ENCODE data around the gene COPZ1. TPM values are rescaled to one million over a fixed set of nuclear protein-coding genes. Genes with fewer than 3 reads are reported as not detected.

The COPZ1 gene
- total and polyA plus RNA-seq, 2 experiments from 2014 or later, result 149 to 170 TPM

GRCh38 chr12:54393207-54393609 is 68.3 kb downstream of the COPZ1 start:
- Histone ChIP-seq H2AFZ (no peak overlapping the region), H3K79me2 (ENCODE audit: insufficient read depth) (peaks cover 7% of the 10 kb centered on the region; the same call in 1 of the 2 replicates), H3K9me2 (ENCODE audit: insufficient read depth) (no peaks in the 10 kb centered on the region), H3K4me3 (no peak overlapping the region), H3K4me2 (ENCODE audit: unreplicated experiment) (no peak overlapping the region), H3K9me3 (ENCODE audit: low read depth) (no peaks in the 10 kb centered on the region), H3F3A (ENCODE audit: insufficient read depth) (peaks cover 63% of the 10 kb centered on the region), H4K20me1 (ENCODE audit: insufficient read depth) (no peaks in the 10 kb centered on the region), H3K27me3 (replicated peaks; ENCODE audit: insufficient read depth) (no peaks in the 10 kb centered on the region), H3K27ac (no peak overlapping the region), H3K36me3 (ENCODE audit: low read depth) (peaks cover 44% of the 10 kb centered on the region), H3K4me1 (ENCODE audit: insufficient read depth) (no peaks in the 10 kb centered on the region), H3K9ac (no peak overlapping the region)
- no peak for TF ChIP-seq EZH2 (IDR thresholded peaks at IDR 0.05; ENCODE audit: insufficient read depth, poor library complexity, severe bottlenecking)
- TF ChIP-seq EZH2phosphoT487 (IDR thresholded peaks at IDR 0.05; ENCODE audit: insufficient read depth, low read depth), result no peak
- in situ Hi-C loops (cut with MboI), result no loop called here
- no peak for DNase-seq
- WGBS, 2 experiments (ENCODE audit: low coverage in 1 of 2, low lambda C conversion rate in 2 of 2, missing lambda C conversion rate in 2 of 2), result 57 to 70% methylated on average over 3 to 6 of the region's 6 CpGs

DNA sequence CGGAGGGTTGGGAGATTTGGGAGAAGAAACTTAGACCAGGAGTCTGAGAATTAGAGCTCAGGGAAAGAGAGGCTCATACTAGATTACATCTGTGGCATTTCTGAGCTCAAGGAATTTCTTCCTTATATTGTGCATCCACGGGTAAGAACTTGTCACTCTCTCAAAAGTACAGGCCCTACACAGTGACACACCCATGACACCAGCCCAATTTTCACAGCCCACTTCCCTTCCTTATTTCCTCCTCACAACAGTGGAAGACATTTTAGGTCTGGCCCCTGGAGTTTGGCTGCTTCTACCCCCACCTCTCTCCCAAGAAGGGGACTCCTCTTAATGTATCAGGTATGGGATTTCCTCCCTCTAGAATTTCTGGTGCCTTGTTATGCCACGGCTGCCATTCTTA is 68.8 kb downstream of the COPZ1 start:
- Histone ChIP-seq H3K9ac (no peak overlapping the region), H3F3A (ENCODE audit: insufficient read depth) (peaks cover 66% of the 10 kb centered on the region), H3K4me3 (no peak overlapping the region), H3K27ac (peak overlapping the region; percentile 8; the same call in 1 of the 2 replicates), H2AFZ (no peak overlapping the region), H3K36me3 (ENCODE audit: low read depth) (peaks cover 47% of the 10 kb centered on the region), H3K9me2 (ENCODE audit: insufficient read depth) (no peaks in the 10 kb centered on the region), H3K27me3 (replicated peaks; ENCODE audit: insufficient read depth) (no peaks in the 10 kb centered on the region), H4K20me1 (ENCODE audit: insufficient read depth) (no peaks in the 10 kb centered on the region), H3K4me1 (ENCODE audit: insufficient read depth) (no peaks in the 10 kb centered on the region), H3K79me2 (ENCODE audit: insufficient read depth) (peaks cover 7% of the 10 kb centered on the region), H3K9me3 (ENCODE audit: low read depth) (no peaks in the 10 kb centered on the region), H3K4me2 (ENCODE audit: unreplicated experiment) (no peak overlapping the region)
- in situ Hi-C loops (cut with MboI), result no loop called here
- WGBS, 2 experiments (ENCODE audit: low coverage in 1 of 2, low lambda C conversion rate in 2 of 2, missing lambda C conversion rate in 2 of 2), result 45 to 57% methylated on average over 3 of the region's 3 CpGs
- DNase-seq, result no peak
- TF ChIP-seq EZH2phosphoT487 (IDR thresholded peaks at IDR 0.05; ENCODE audit: insufficient read depth, low read depth) (no peak), EZH2 (IDR thresholded peaks at IDR 0.05; ENCODE audit: insufficient read depth, poor library complexity, severe bottlenecking) (no peak)

DNA sequence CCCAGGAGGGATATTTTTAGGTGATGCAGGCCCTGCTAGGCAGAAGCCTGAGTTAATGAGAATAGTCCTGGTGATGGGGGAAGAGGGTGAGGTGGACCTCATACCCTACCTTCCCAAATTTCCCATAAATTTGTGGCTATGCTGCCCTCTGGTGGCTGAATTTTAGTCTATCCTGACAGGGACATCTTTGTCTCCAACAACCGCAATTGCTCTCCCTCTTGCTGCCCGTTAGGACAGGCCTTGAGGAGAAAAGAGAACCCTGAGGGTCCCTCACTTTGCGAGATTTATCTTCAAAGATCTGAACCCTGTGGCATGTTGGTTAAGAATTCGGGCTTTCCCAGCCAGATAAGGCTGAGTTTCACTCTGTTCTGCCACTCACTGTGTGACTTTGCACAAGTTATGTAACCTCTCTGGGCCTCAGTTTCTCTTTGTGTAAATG is 69.4 kb downstream of the COPZ1 start:
- Histone ChIP-seq H4K20me1 (ENCODE audit: insufficient read depth) (no peaks in the 10 kb centered on the region), H3K4me2 (ENCODE audit: unreplicated experiment) (no peak overlapping the region), H3K9me2 (ENCODE audit: insufficient read depth) (no peaks in the 10 kb centered on the region), H3K79me2 (ENCODE audit: insufficient read depth) (peaks cover 7% of the 10 kb centered on the region), H3K9ac (no peak overlapping the region), H3K9me3 (ENCODE audit: low read depth) (no peaks in the 10 kb centered on the region), H3K36me3 (ENCODE audit: low read depth) (peaks cover 52% of the 10 kb centered on the region), H3K27me3 (replicated peaks; ENCODE audit: insufficient read depth) (no peaks in the 10 kb centered on the region), H3K4me3 (no peak overlapping the region), H3K4me1 (ENCODE audit: insufficient read depth) (no peaks in the 10 kb centered on the region), H3F3A (ENCODE audit: insufficient read depth) (peaks cover 64% of the 10 kb centered on the region), H3K27ac (peak overlapping the region; percentile 8; the same call in 1 of the 2 replicates), H2AFZ (no peak overlapping the region)
- in situ Hi-C loops (cut with MboI), result no loop called here
- TF ChIP-seq EZH2 (IDR thresholded peaks at IDR 0.05; ENCODE audit: insufficient read depth, poor library complexity, severe bottlenecking), result no peak
- no peak for TF ChIP-seq EZH2phosphoT487 (IDR thresholded peaks at IDR 0.05; ENCODE audit: insufficient read depth, low read depth)
- peak; percentile 72 for DNase-seq
- WGBS, 2 experiments (ENCODE audit: low coverage in 1 of 2, low lambda C conversion rate in 2 of 2, missing lambda C conversion rate in 2 of 2), result 19 to 20% methylated on average over 4 of the region's 4 CpGs

DNA sequence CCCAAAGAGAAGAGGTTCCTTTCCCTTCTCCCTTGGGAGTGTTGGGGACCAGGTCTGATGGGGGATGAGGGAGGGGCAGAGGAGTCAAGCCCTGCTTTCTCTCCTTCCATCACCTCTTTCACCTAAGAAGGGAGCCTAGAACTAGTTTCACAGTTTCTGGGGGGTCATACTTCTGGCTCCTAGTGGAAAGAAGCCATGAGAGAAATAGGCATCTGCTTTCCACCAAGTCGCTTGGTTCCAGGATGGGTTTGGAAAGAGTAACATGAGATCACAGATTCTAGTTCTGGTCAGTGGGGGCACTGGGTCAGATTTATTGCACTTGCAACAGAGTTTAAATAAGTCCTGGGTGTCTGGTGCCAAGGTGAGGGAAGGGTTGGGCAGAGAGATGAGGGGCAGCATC is 70.1 kb downstream of the COPZ1 start:
- DNase-seq, result no peak
- no peak overlapping the region for H2AFZ ChIP-seq
- H3K9me3 ChIP-seq (ENCODE audit: low read depth), result no peaks in the 10 kb centered on the region
- peaks cover 7% of the 10 kb centered on the region for H3K79me2 ChIP-seq (ENCODE audit: insufficient read depth)
- peaks cover 71% of the 10 kb centered on the region for H3F3A ChIP-seq (ENCODE audit: insufficient read depth)
- H3K4me2 ChIP-seq (ENCODE audit: unreplicated experiment), result no peak overlapping the region
- peaks cover 58% of the 10 kb centered on the region for H3K36me3 ChIP-seq (ENCODE audit: low read depth)
- H3K9me2 ChIP-seq (ENCODE audit: insufficient read depth), result no peaks in the 10 kb centered on the region
- H4K20me1 ChIP-seq (ENCODE audit: insufficient read depth), result no peaks in the 10 kb centered on the region
- no peak overlapping the region for H3K4me3 ChIP-seq
- no peaks in the 10 kb centered on the region for H3K27me3 ChIP-seq (replicated peaks; ENCODE audit: insufficient read depth)
- TF ChIP-seq EZH2 (IDR thresholded peaks at IDR 0.05; ENCODE audit: insufficient read depth, poor library complexity, severe bottlenecking) (no peak), EZH2phosphoT487 (IDR thresholded peaks at IDR 0.05; ENCODE audit: insufficient read depth, low read depth) (no peak)
- in situ Hi-C loops (cut with MboI), result no loop called here
- WGBS, 2 experiments (ENCODE audit: low coverage in 1 of 2, low lambda C conversion rate in 2 of 2, missing lambda C conversion rate in 2 of 2), result 69 to 73% methylated on average over 1 of the region's 1 CpG
- no peaks in the 10 kb centered on the region for H3K4me1 ChIP-seq (ENCODE audit: insufficient read depth)
- no peak overlapping the region for H3K27ac ChIP-seq
- H3K9ac ChIP-seq, result no peak overlapping the region

DNA sequence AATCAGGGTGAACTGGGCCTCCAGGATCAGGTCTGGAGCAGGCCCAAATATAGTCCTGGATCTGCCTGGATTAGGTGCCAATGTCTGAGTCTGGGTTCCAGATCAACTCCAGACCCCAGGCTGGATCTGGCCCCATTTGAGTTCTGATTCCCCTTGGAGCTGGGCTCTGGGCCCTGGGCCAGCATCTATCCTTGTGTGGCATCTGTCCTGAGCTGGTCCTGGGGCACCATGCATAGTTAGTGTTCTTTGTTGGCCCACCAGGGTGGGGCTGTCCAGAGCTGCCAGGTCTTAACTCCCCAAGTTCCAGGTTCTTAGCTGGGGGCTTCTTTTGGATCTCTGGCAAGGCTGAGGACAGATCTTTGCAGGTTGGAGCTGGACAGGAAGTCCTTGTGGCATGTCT is 70.6 kb downstream of the COPZ1 start:
- Histone ChIP-seq H3K4me2 (ENCODE audit: unreplicated experiment) (no peak overlapping the region), H3K36me3 (ENCODE audit: low read depth) (peaks cover 64% of the 10 kb centered on the region), H3F3A (ENCODE audit: insufficient read depth) (peaks cover 76% of the 10 kb centered on the region), H4K20me1 (ENCODE audit: insufficient read depth) (no peaks in the 10 kb centered on the region), H3K79me2 (ENCODE audit: insufficient read depth) (peaks cover 7% of the 10 kb centered on the region), H2AFZ (no peak overlapping the region), H3K9me3 (ENCODE audit: low read depth) (no peaks in the 10 kb centered on the region), H3K4me3 (no peak overlapping the region), H3K27me3 (replicated peaks; ENCODE audit: insufficient read depth) (no peaks in the 10 kb centered on the region), H3K9ac (no peak overlapping the region), H3K9me2 (ENCODE audit: insufficient read depth) (no peaks in the 10 kb centered on the region), H3K27ac (no peak overlapping the region), H3K4me1 (ENCODE audit: insufficient read depth) (no peaks in the 10 kb centered on the region)
- no peak for DNase-seq
- TF ChIP-seq EZH2 (IDR thresholded peaks at IDR 0.05; ENCODE audit: insufficient read depth, poor library complexity, severe bottlenecking) (no peak), EZH2phosphoT487 (IDR thresholded peaks at IDR 0.05; ENCODE audit: insufficient read depth, low read depth) (no peak)
- in situ Hi-C loops (cut with MboI), result no loop called here

All from GM23248 (cell line).